ENCODE data around the gene NCAPH2. TPM values are rescaled to one million over a fixed set of nuclear protein-coding genes. Genes with fewer than 3 reads are reported as not detected.
A peak's percentile ranks its signal among the peaks of the same experiment; 100 is the strongest.
"Not testable (repeated sequence)": the region's sequence is repeated elsewhere in the genome, so short reads cannot be mapped to it uniquely, and the experiment has no call there.

The NCAPH2 gene
- polyA plus RNA-seq, 1 donor: 44.1 TPM

DNA sequence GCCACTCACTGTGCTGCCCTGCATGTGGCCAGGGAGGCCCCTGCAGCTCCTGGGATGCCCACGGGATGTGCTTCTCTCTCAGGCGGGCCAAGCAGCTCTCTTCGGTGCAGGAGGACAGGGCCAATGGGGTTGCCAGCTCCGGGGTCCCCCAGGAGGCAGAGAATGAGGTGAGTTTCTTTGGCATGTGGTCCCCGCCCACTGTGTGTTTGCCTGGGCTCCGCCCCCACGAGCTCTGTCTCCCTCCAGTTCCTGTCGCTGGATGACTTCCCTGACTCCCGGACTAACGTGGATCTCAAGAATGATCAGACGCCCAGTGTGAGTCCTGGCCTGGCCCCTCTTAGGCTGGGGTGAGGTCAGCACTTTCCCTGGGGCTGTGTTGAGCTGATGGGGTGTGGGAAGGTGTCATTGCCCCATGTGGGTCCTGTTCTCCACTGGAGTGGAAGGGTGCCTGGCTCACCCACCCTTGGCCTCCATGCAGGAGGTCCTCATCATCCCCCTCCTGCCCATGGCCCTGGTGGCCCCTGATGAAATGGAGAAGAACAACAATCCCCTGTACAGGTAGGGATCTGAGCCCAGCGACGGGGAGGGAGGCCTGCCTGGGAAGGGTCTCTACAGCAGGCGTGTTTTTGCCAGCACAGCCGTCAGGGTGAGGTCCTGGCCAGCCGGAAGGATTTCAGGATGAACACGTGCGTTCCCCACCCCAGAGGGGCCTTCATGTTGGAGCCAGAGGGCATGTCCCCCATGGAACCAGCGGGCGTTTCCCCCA is 9.7 kb downstream of the NCAPH2 start:
- DNase-seq: no peak

DNA sequence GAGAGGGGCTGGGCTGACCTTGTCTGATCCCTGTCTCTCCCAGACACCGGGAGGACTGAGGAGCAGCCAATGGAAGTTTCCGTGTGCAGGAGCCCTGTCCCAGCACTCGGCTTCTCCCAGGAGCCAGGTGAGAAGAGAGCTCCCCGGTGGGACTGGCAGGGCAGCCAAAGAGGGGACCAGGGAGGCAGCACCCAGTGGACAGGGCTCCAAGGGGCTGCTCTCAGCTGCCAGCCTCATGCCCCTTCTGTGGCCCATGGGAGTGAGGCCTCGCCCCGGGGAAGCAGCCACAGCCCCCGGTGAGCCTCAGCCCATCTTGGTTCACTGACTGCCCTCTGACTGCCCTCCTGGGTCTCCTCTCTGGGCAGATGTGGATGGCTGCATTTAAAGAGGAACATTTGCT is 10.6 kb downstream of the NCAPH2 start:
- no peak for DNase-seq

DNA sequence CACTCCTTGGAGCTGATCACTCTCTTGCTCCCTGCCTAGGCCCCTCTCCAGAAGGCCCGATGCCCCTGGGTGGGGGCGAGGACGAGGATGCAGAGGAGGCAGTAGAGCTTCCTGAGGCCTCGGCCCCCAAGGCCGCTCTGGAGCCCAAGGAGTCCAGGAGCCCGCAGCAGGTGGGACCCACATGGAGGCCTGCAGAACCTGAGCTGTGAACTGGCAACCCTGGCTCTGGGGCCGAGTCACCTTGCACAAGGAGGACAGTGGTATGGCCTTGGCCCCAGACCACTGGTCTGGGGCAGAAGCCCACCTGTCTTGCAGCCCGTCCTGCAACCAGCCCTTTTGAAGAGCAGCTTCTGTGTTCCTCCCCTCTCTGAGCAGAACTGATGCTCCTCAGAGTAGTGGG is 11.1 kb downstream of the NCAPH2 start:
- no peak for DNase-seq

DNA sequence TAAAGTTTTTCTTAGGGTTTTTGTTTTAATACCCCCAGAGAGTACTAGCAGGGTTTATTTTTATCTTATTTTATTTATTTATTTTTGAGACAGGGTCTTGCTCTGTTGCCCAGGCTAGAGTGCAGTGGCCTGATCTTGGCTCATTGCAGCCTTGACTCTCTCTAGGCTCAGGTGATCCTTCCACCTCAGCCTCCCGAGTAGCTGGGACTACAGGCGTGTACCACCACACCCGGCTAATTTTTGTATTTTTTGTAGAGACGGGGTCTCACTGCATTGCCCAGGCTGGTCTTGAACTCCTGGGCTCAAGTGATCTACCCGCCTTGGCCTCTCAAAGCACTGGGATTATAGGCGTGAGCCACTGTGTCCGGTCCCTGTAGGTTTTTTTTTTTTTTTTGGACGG is 12.2 kb downstream of the NCAPH2 start:
- not testable (repeated sequence) for DNase-seq

DNA sequence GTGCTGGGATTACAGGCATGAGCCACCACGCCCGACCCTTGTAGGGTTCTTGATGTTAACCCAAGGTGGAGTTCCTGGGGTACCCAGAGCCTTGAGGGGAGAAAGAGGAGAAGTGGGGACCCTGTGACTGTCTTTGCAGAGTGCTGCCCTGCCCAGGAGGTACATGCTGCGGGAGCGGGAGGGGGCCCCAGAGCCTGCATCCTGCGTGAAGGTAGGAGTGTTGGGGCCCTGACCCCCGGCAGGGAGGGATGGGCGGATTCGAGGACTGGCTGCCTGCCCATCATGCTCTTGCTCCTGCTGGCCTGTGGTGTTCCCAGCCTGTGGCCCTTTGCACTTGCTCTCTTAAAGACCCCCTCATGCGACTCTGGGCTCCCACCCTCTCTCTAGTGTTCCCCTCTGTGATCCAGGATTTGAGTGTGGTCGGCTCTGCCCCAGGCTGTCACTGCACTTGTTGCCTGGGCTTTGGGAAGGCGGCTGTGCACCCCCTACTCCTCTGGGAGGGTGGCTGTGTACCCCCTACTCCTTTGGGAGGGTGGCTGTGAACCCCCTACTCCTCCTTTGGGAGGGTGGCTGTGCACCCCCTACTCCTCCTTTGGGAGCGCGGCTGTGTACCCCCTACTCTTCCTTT is 12.9 kb downstream of the NCAPH2 start:
- DNase-seq: no peak

DNA sequence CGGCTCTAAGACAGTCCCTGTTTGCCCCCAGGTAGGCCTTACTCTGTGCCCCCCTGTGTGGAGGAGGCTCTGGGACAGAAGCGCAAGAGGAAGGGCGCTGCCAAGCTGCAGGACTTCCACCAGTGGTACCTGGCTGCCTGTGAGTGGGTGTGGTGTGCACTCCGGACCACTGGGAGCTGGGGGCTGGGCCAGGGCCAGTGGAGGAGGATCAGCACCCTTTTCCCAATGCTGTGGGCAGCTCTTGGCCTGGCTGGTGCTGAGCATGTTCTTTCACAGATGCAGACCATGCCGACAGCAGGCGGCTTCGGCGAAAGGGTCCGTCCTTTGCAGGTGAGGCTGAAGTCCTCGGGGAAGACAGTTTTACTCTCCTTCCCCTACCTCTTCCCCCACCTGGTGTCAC is 13.7 kb downstream of the NCAPH2 start:
- no peak for DNase-seq

DNA sequence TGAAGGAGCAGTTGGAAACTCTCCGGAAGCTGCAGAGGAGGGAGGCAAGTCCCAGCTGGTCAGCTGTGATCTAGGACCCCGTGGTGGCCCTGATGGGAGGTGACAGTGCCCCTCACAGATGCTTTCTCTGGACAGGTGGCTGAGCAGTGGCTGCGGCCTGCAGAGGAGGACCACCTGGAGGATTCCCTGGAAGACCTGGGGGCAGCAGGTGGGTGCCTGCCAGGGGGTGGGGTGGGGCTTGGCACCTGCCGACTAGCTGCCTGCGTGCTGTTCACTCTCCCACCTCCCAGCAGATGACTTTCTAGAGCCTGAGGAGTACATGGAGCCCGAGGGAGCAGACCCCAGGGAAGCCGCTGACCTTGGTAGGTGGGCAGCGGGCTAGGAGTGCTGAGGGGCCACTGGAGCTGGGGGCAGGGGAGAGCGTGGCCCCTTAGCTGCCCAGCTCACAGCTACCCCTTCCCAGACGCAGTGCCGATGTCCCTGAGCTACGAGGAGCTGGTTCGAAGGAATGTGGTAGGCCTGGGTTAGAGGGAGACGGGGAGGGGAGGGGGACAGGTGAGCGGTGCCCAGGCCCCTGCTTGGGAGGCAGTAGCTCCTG is 14.3 kb downstream of the NCAPH2 start:
- DNase-seq: no peak

DNA sequence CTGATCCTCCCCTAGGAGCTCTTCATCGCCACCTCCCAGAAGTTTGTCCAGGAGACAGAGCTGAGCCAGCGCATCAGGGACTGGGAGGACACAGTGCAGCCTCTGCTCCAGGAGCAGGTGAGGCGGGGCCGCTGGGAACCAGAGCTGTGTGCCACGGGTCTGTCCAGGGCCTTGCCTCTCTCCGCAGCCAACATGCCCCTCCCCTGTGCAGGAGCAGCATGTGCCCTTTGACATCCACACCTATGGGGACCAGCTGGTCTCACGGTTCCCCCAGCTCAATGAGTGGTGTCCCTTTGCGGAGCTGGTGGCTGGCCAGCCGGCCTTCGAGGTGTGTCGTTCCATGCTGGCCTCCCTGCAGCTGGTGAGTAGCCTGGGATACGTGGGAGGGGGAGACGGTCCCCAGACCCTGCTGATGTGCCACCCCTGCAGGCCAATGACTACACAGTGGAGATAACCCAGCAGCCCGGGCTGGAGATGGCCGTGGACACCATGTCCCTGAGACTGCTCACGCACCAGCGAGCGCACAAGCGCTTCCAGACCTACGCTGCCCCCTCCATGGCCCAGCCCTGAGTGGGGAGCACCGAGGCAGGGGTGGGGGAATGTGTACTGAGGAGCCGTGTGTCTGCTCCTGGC is 14.9 kb downstream of the NCAPH2 start:
- no peak for DNase-seq

DNA sequence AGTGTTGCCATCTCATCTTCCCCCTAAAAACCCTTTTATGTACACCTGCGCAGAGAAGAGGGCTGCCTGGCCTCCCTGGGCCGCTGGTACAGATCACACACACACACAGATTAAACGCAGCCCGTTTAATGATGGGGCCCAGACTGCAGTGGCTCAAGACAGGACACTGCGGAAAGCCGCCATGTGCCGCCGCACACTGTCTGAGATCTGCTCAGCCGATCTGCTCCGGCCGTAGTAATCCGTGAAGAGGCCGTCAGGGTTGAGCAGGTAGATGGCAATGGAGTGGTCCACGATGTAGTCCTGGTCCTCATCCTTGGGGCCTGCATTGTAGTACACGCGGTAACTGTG is 15.4 kb downstream of the NCAPH2 start:
- no peak for DNase-seq

DNA sequence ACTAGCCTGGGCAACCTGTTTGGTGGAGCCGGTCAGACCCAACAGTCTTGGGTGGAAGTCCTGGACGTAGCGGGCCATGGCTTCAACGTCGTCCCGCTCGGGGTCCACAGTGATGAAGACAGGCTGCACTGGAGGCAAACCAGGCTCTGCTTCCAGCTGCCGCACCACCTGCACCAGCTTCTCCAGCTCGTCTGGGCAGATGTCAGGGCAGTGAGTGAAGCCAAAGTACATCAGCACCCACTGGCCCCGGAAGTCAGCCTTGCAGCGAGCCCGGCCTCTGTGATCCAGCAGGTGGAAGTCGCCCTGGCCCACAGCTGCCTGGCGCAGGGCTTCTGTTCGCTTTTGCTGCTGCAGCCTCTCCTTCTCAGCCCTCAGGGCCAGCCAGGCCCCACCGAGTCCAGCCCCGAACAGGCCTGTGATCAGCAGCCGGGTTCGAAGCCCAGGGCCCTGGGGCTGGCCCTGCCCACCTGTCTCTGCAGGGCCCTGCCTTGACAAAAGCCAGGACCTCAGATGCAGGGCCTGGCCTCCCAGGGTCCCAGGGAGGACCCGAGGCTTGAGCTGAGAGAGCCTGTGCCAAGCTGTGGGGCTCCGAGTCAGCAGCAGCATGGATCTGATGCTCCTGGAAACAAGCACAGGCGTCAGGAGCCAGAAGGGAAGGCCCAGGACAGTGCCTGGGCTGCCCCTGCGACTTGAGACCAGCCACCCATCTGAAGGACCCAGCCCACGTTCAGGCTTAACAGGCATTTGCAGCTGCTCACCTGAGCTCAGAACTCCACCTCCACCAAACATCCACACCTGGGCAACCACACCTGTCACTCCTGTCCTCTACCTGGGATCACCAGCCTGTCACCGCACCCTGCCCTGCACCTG is 16.0 kb downstream of the NCAPH2 start:
- DNase-seq: no peak

DNA sequence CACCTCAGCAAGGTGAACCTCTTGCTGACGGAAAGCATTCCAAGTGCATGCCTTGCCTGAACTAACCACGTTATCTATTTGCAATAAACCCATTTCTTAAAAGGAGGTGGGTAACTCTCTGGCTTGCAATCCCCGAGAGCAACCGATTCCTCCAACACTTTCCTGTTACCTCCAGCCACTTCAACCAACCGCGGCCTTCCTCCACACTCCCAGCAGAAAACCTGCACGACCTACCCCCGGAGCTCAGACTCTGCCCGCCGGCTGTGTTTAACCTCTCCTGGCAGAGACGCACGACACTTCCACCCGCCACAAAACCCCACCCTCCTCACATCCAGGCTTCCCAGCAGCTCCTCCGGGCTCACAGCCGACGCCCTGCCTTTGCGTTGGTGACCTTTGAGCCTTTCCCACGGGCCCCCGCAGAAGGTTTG is 16.7 kb downstream of the NCAPH2 start:
- no peak for DNase-seq

DNA sequence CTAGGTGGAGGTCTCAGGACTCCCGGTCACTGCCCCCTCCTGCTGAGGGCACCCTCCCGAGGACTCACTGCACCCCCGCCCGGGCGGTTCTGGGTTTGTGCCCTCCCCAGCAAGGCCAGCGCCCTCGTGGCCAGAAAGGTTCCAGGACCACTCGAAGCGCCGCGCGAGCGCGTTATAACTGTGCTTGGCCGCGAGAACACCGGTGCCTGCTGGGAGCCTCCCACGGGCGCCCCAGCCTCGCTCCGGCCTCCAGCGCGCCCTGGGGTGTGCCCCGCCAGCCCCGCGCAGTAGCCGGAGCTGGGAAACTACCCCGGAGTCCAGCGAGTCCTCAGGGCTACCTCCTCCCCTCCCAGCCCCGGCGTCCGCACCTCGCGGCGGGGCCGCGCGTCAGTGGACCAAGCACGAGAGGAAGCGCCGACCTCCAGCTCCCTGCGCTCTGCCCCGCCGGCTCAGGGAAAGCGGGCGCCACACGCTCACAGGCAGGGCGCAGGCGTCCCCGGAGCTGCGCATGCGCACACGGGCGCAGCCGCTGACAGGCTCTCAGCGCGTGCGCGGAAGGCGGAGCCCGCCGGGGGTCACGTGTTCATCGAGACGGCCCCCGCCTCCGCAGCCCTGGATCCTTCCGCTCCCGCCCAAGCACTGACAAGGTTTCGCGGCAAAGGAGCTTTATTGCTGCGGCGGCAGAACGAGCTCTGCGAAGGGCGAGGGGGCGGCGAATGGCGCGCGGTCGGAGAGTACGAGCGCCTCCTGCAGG is 17.3 kb downstream of the NCAPH2 start, which contains the start of gene SCO2:
Gene SCO2 (minus strand): TSS at position 495 of the 754 bp plus-strand sequence. CDS start 1,187 bp downstream, outside the sequence.
- peak; percentile 95 for DNase-seq

DNA sequence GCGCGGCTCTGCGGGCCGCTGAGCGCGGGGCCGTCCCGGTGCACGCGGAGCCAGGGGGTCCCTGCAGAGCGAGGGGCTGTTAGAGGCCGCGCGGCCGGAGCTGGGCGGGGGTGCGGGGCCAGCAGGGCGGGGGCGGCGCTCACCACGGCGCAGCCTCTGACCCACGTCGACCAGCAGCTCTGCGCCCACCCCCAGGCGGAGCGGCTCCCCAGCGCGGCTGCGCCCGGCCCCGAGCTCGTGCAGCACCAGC is 17.8 kb downstream of the NCAPH2 start:
- no peak for DNase-seq

DNA sequence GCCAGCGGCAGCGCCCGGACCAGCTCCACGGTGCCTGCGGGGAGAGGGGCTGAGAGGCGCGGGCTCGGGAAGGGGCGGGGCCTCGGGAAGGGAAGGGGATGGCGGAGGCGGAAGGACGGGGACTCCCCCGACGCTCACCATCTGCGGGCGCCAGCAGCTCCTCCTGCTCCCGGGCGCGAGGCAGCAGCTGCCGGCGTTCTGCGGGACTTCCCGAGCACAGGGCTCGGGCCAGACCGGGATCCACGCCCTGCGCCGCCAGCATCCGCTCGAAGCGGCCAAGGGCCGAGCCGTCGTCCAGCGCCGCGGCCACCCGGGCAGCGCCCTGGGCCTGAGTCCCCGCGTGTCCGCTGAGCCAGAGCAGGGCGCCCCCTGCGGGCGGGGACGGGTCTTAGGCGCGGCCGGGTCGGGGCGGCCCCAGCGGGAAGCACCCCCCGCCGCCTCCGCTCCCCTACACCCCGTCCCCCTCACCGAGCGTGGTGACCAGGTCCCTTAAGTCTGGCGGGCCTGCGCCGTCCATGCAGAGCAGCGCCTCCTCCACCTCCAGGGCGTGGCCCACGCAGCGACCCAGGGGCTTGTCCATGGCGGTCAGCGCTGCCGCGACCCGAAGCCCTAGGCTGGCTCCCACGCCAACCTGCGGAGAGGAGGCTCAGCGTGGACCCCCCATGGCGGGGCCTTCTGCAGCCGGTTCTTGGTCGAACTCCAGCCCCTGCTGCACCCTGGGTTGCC is 18.2 kb downstream of the NCAPH2 start:
- DNase-seq: peak; percentile 74

DNA sequence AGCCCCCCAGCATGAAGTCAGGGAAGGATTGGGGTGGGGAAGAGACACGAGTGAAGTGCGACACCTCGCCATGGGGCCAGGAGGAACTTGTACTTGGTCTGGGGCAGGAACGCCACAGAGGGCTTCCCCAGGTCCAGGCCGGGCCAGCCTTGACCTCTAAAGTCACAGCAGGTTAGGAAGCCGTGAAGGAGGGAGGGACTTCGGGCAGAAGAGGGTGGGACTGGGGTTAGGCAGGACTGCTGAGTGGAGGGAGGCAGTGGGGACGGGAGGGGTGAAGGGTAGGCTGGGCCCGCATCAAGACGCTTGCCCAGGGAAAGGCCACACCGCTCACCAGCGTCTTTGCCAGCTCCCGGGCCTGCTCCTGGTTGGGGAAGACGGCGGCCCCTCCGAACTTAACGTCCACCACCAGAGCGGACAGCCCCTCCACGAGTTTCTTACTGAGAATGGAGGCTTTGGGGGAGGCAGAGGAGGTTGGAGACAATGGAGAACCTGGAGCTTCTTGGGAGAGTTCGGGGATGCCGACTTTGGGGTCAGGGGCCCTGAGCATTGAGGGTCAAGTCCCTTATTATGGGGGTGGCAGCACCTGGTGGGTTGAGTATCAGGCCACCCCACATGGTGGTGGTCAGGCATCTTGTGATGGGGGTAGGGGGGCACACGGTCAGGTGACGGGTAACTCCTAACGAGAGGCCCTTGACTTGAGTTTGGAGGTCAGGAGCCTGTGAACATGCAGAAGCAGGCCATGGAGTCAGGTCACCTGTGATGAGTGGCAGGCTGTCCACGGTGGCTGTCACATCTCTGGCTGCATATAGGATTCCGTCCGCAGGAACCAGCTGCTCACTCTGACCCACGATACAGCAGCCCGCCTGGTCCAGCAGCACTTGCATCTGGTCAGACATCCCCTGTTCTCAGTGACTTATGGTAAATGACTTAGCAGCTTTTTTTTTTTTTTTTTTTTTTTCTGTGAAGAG is 19.1 kb downstream of the NCAPH2 start:
- DNase-seq: no peak

DNA sequence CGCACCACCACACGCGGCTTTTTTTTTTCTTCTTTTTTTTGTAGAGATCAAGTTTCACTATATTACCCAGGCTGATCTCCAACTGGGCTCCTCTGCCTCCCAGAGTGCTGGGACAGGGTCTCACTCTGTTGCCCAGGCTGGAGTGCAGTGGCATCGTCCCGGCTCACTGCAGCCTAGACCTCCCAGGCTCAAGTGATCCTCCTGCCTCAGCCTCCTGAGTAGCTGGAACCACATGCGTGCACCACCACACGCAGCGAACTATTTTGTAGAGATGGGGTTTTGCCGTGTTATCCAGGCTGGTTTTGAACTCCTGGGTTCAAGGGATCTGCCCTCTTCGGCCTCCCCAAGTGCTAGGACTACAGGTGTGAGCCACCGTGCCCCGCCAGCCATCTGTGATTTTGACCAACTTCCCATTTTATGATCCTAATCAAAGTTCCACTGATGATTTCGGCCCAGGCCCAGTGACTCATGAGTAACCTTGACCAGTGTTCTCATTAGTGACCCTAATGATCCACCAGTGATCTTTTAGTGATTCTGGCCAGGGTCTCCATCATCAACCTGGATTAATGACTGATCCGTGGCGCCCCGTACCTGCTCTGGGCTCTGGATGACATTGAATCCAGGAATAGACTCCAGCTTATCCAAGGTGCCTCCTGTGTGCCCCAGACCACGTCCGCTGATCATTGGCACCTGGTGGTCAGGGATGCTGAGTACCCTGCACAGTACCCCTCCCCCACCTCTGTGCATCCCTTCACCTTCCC is 20.1 kb downstream of the NCAPH2 start:
- DNase-seq: no peak

DNA sequence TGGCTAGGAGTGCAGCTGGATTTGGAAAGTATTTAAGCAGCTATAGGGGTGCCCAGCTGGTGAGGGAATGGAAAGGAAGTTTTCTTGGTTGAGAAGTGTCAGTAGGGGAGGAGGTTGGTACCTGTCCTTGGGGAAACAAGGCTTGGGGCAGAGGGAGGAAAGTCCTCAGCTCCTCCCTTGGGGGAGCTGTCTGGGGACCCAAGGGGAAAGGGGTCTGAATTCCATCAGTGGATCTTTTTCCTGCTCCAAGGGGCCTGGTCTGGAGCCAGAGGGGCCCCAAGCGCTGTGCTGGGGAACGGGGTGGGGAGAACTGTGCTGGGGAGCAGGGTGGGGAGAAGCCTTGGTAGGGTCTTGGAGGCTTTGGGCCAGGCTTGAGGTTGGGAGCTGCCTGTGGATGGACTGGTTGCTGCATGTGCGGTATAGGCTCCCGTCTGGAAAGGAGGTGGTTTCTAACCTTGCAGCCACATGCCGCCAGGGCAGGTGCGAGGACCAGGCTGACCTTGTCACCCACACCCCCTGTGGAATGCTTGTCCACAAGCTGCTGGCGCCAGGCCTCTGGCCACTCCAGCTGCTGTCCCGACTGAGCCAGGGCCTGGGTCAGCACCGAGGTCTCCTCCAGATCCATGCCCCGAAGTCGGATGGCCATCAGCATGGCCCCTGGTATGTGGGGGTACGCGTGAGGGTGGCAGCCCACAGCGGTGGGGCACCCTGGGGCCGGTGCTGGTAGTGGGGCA is 20.8 kb downstream of the NCAPH2 start:
- DNase-seq: no peak

DNA sequence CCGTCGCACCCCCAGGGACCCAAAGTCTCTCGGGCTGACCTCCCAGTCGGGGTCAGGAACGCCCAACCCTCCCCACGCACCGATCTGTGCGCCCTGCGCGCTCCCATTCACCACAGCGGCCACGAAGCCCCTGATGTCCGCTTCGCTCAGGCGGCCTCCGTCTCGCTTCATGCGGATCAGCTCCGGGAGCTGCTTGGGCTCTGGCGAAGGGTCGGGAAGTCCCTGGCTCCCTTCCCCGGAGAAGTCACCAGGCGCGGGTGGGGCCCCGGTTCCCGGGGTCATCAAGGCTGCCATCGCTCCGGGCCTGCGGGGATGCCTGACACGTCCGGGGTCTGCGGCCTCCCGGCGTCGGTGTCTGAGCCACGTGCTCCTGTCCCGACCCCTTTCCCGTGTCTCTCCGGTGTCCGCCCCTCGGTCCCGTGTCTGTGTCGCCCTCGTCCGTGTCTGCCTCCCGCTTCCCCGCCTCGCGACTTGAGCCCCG is 21.4 kb downstream of the NCAPH2 start:
- no peak for DNase-seq

Measured in left kidney (tissue), 2 donors.